Transverse colon (tissue), 4 donors: Measurements from ENCODE around the gene OR6M1.

ENCODE experiments used
- POLR2A ChIP-seq: fragments of 450-650 bp; IDR thresholded peaks from one replicate; pipeline ENCODE4 v1.6.1; 2016; ENCODE audit warnings: antibody characterized with exemption, mild to moderate bottlenecking, moderate library complexity
- POLR2AphosphoS5 ChIP-seq, 3 donors: sonication (generic); formaldehyde crosslinking; IDR thresholded peaks; one replicate each; pipeline ENCODE4 v1.6.1; 2016; ENCODE audit warnings: antibody characterized with exemption in 3 of 3
- TF ChIP-seq, protein P1 (sequence below), 5 experiments: fragments of 200-600 bp in 3 of 5; fragments of 450-650 bp in 2 of 5; sonication (generic) in 3 of 5; IDR thresholded peaks; 1 replicate in 2 of 5; 2 replicates in 3 of 5; pipeline ENCODE4 v1.5.1; 2016 to 2017; ENCODE audit warnings: antibody characterized with exemption in 5 of 5, inconsistent platforms in 3 of 5, mild to moderate bottlenecking in 2 of 5, moderate library complexity in 1 of 5

- TF ChIP-seq, protein P1, sequence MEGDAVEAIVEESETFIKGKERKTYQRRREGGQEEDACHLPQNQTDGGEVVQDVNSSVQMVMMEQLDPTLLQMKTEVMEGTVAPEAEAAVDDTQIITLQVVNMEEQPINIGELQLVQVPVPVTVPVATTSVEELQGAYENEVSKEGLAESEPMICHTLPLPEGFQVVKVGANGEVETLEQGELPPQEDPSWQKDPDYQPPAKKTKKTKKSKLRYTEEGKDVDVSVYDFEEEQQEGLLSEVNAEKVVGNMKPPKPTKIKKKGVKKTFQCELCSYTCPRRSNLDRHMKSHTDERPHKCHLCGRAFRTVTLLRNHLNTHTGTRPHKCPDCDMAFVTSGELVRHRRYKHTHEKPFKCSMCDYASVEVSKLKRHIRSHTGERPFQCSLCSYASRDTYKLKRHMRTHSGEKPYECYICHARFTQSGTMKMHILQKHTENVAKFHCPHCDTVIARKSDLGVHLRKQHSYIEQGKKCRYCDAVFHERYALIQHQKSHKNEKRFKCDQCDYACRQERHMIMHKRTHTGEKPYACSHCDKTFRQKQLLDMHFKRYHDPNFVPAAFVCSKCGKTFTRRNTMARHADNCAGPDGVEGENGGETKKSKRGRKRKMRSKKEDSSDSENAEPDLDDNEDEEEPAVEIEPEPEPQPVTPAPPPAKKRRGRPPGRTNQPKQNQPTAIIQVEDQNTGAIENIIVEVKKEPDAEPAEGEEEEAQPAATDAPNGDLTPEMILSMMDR (IDR thresholded peaks at IDR 0.05): no peak
- TF ChIP-seq POLR2AphosphoS5 (IDR thresholded peaks at IDR 0.05) (no peak), POLR2A (no peak)
Measured at GRCh38 chr11:123853038-123853437, 46.9 kb upstream of the OR6M1 start.
